Fibroblast of lung (primary cell): ENCODE data around the gene HSPA4. TPM values are rescaled to one million over a fixed set of nuclear protein-coding genes. Genes with fewer than 3 reads are reported as not detected.

ENCODE experiments used
- DNase-seq, 2 donors: peaks; one replicate each; pipeline versions ENCODE4 v3.0.0 to v3.0.0-alpha.2; 2010; ENCODE audit warnings: low read depth in 2 of 2
- H2AFZ ChIP-seq: 2 replicates; pipeline ENCODE4 v1.5.1; 2012; ENCODE audit warnings: low read length, control low read depth, inconsistent platforms
- H3K27ac ChIP-seq: 2 replicates; pipeline ENCODE4 v1.5.1; 2011; ENCODE audit warnings: low read length, control low read depth; ENCODE audit not compliant: insufficient read depth
- H3K27me3 ChIP-seq: 2 replicates; pipeline ENCODE4 v1.5.1; 2011; ENCODE audit warnings: mild to moderate bottlenecking, low read length; ENCODE audit not compliant: control insufficient read depth, insufficient read depth
- H3K36me3 ChIP-seq: 2 replicates; pipeline ENCODE4 v1.5.1; 2011; ENCODE audit warnings: low read length; ENCODE audit not compliant: control insufficient read depth, insufficient read depth
- H3K4me1 ChIP-seq: 2 replicates; pipeline ENCODE4 v1.5.1; 2011; ENCODE audit warnings: low read length; ENCODE audit not compliant: control insufficient read depth, insufficient read depth; ENCODE audit errors: extremely low read depth
- H3K4me2 ChIP-seq: 2 replicates; pipeline ENCODE4 v1.5.1; 2011; ENCODE audit warnings: low read length, control low read depth; ENCODE audit not compliant: insufficient read depth; ENCODE audit errors: extremely low read depth
- H3K4me3 ChIP-seq, 4 experiments: fragments of 200-600 bp in 1 of 4; sonication (generic) in 1 of 4; replicated peaks in 1 of 4; 2 replicates each; pipeline ENCODE4 v1.5.1; 2011 to 2016; ENCODE audit warnings: low read length in 4 of 4, low read depth in 3 of 4, mild to moderate bottlenecking in 3 of 4, control low read depth in 2 of 4, inconsistent platforms in 1 of 4, mixed read lengths in 1 of 4; ENCODE audit not compliant: insufficient read depth in 1 of 4; ENCODE audit errors: control extremely low read depth in 1 of 4
- H3K79me2 ChIP-seq: 2 replicates; pipeline ENCODE4 v1.5.1; 2012; ENCODE audit warnings: mild to moderate bottlenecking, low read length, inconsistent platforms; ENCODE audit not compliant: control insufficient read depth, insufficient read depth
- H3K9ac ChIP-seq: 2 replicates; pipeline ENCODE4 v1.5.1; 2011; ENCODE audit warnings: mild to moderate bottlenecking, low read length, control low read depth; ENCODE audit not compliant: insufficient read depth
- H3K9me3 ChIP-seq: 2 replicates; pipeline ENCODE4 v1.5.1; 2012; ENCODE audit warnings: low read depth, low read length; ENCODE audit not compliant: control insufficient read depth, insufficient read depth
- H4K20me1 ChIP-seq: 2 replicates; pipeline ENCODE4 v1.5.1; 2011; ENCODE audit warnings: low read length; ENCODE audit not compliant: control insufficient read depth, insufficient read depth; ENCODE audit errors: extremely low read depth
- CTCF ChIP-seq, 2 donors: IDR thresholded peaks in 1 of 2; conservative IDR thresholded peaks in 1 of 2; 1 replicate in 1 of 2; 2 replicates in 1 of 2; pipeline ENCODE4 v1.5.1; 2011 to 2012; ENCODE audit warnings: low read length in 2 of 2, control low read depth in 1 of 2, inconsistent platforms in 1 of 2, low read depth in 1 of 2, mild to moderate bottlenecking in 1 of 2
- EZH2 ChIP-seq: IDR thresholded peaks from 2 replicates; pipeline ENCODE4 v1.5.1; 2012; ENCODE audit warnings: low read length, control low read depth, mild to moderate bottlenecking; ENCODE audit errors: missing control alignments
- polyA plus RNA-seq, 2 donors: library from polyadenylated mRNA; depleted of rRNA in 1 of 2; stranded (reverse) in 1 of 2; unstranded in 1 of 2; fragments of >200 nt; gene quantifications; 2 replicates each; pipeline ENCODE4 v1.2.1, GENCODE V29; 2011 to 2012; ENCODE audit warnings: missing spikeins in 1 of 2
- total RNA-seq: library from RNA; depleted of rRNA; stranded (reverse); fragments of >200 nt; gene quantifications from 2 replicates; pipeline ENCODE4 v1.2.1, GENCODE V29; 2014

The HSPA4 gene
- total and polyA plus RNA-seq, 2 donors (not counting 1 experiment from before 2014, with no cell fraction given), result 89.1 to 108 TPM

GRCh38 chr5:133106343-133106742 is 54.5 kb downstream of the HSPA4 start:
- no peak overlapping the region for H3K4me3 ChIP-seq
- H3K9ac ChIP-seq, result no peak overlapping the region
- H3K27me3 ChIP-seq, result no peaks in the 10 kb centered on the region
- H3K4me2 ChIP-seq, result no peak overlapping the region
- no peak overlapping the region for H2AFZ ChIP-seq
- no peaks in the 10 kb centered on the region for H3K9me3 ChIP-seq
- no peaks in the 10 kb centered on the region for H3K4me1 ChIP-seq
- TF ChIP-seq EZH2 (no peak), CTCF (conservative IDR thresholded peaks at IDR 0.05 in 1 of 2, IDR thresholded peaks at IDR 0.05 in 1 of 2; ENCODE audit: low read depth in 1 of 2, low read length in 2 of 2) (no peak)
- peaks cover 3% of the 10 kb centered on the region for H3K36me3 ChIP-seq
- H4K20me1 ChIP-seq, result no peaks in the 10 kb centered on the region
- DNase-seq, result no peak
- H3K27ac ChIP-seq, result no peak overlapping the region
- H3K79me2 ChIP-seq, result no peaks in the 10 kb centered on the region

- H2AFZ ChIP-seq, result no peak overlapping the region
- DNase-seq, result no peak
- TF ChIP-seq EZH2 (no peak), CTCF (conservative IDR thresholded peaks at IDR 0.05 in 1 of 2, IDR thresholded peaks at IDR 0.05 in 1 of 2; ENCODE audit: low read depth in 1 of 2, low read length in 2 of 2) (no peak)
- H3K27me3 ChIP-seq, result no peaks in the 10 kb centered on the region
- H3K4me3 ChIP-seq, result no peak overlapping the region
- no peak overlapping the region for H3K4me2 ChIP-seq
- H3K9ac ChIP-seq, result no peak overlapping the region
- no peak overlapping the region for H3K27ac ChIP-seq
- H3K4me1 ChIP-seq, result no peaks in the 10 kb centered on the region
- no peaks in the 10 kb centered on the region for H3K79me2 ChIP-seq
- no peaks in the 10 kb centered on the region for H4K20me1 ChIP-seq
- peaks cover 3% of the 10 kb centered on the region for H3K36me3 ChIP-seq
- H3K9me3 ChIP-seq, result no peaks in the 10 kb centered on the region
Observed at GRCh38 chr5:133106761-133107572, 55.2 kb downstream of the HSPA4 start.

- Histone ChIP-seq H3K9me3 (no peaks in the 10 kb centered on the region), H3K79me2 (no peaks in the 10 kb centered on the region), H3K4me1 (no peaks in the 10 kb centered on the region), H3K27ac (no peak overlapping the region), H3K36me3 (peaks cover 3% of the 10 kb centered on the region), H4K20me1 (no peaks in the 10 kb centered on the region), H3K9ac (no peak overlapping the region), H3K4me3 (no peak overlapping the region), H3K27me3 (no peaks in the 10 kb centered on the region), H2AFZ (no peak overlapping the region), H3K4me2 (no peak overlapping the region)
- TF ChIP-seq CTCF (conservative IDR thresholded peaks at IDR 0.05 in 1 of 2, IDR thresholded peaks at IDR 0.05 in 1 of 2; ENCODE audit: low read depth in 1 of 2, low read length in 2 of 2) (no peak), EZH2 (no peak)
- DNase-seq, result no peak
Observed at GRCh38 chr5:133108481-133108921, 56.7 kb downstream of the HSPA4 start.
